ENCODE results near the gene ARMC9.
"Not testable (repeated sequence)": the region's sequence is repeated elsewhere in the genome, so short reads cannot be mapped to it uniquely, and the experiment has no call there.

Gene ARMC9

GRCh38 chr2:231343988-231344387 is 145.6 kb downstream of the ARMC9 start:
- DNase-seq = no peak

- DNase-seq = no peak
These were observed 146.4 kb downstream of the ARMC9 start for GRCh38 chr2:231344851-231345250.

- no peak for DNase-seq
These were observed 148.7 kb downstream of the ARMC9 start for GRCh38 chr2:231347081-231347480.

GRCh38 chr2:231347638-231348037 is 149.2 kb downstream of the ARMC9 start:
- DNase-seq = no peak

- DNase-seq = no peak
These were observed 149.7 kb downstream of the ARMC9 start for GRCh38 chr2:231348173-231348572.

- no peak for DNase-seq
These were observed 150.4 kb downstream of the ARMC9 start for GRCh38 chr2:231348704-231349373.

GRCh38 chr2:231349374-231349735 is 150.9 kb downstream of the ARMC9 start:
- not testable (repeated sequence) for DNase-seq

- DNase-seq = no peak
These were observed 153.2 kb downstream of the ARMC9 start for GRCh38 chr2:231351648-231352047.

- DNase-seq = no peak
These were observed 155.0 kb downstream of the ARMC9 start for GRCh38 chr2:231353469-231353868.

GRCh38 chr2:231355508-231356465 is 157.4 kb downstream of the ARMC9 start:
- no peak for DNase-seq

- DNase-seq = no peak
These were observed 158.0 kb downstream of the ARMC9 start for GRCh38 chr2:231356466-231356844.

- no peak for DNase-seq
These were observed 158.6 kb downstream of the ARMC9 start for GRCh38 chr2:231357048-231357447.

- peak in 1 of 2 experiments; percentile 29 for DNase-seq
These were observed 159.5 kb downstream of the ARMC9 start for GRCh38 chr2:231357931-231358330.

- DNase-seq = no peak
These were observed 161.0 kb downstream of the ARMC9 start for GRCh38 chr2:231359441-231359840.

GRCh38 chr2:231359948-231360347 is 161.5 kb downstream of the ARMC9 start:
- DNase-seq = peak; percentile 79 to 92

GRCh38 chr2:231360401-231360800 is 162.0 kb downstream of the ARMC9 start:
- DNase-seq = peak; percentile 10 to 61

GRCh38 chr2:231360881-231361371 is 162.5 kb downstream of the ARMC9 start:
- no peak for DNase-seq

- DNase-seq = no peak
These were observed 163.5 kb downstream of the ARMC9 start for GRCh38 chr2:231361701-231362554.

- no peak for DNase-seq
These were observed 164.2 kb downstream of the ARMC9 start for GRCh38 chr2:231362555-231363184.

GRCh38 chr2:231364061-231364460 is 165.6 kb downstream of the ARMC9 start:
- no peak for DNase-seq

GRCh38 chr2:231364961-231365810 is 166.8 kb downstream of the ARMC9 start:
- DNase-seq = peak in 1 of 2 experiments; percentile 46
